Measurements from ENCODE around the gene SEC22A. TPM values are rescaled to one million over a fixed set of nuclear protein-coding genes. Genes with fewer than 3 reads are reported as not detected.

Gene SEC22A
- polyA plus RNA-seq, 1 experiment: 16.8 TPM

DNA sequence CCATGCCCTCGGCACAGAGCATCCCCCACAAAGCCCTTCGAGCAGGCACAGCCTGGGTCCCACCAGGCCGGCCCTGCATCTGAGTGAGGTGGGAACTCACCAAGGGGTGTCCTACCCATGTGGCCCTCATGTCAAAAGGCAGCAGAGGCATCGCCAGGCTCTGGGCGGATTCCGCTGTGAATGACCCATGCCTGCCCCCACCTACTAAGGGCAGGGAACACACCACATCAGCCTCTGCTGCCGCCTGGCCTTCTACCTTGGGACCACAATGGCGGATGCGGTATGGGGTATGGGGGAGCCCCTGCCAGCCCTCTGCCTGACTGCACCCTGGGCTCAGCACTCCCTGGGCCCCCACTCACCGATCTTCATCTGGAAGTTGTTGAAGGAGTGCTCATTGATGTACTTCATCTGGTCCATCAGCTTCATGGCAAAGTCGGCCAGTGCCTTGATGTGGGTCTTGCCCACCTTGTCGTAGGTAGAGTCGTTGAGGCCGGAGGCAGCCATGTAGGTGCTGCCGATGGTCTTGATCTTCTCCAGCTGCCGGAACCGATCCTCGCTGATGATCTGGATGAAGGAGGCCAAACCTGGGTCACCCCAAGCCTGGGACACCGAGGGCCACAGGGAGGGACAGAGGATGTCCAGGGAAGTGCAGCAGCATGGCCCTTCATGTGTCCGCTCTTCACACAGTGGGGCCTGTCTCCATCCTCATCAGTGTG is 87.8 kb downstream of the SEC22A start:
- ChIA-PET POLR2A (no interaction called here), CTCF (no interaction called here)
- TF ChIP-seq, protein P1, sequence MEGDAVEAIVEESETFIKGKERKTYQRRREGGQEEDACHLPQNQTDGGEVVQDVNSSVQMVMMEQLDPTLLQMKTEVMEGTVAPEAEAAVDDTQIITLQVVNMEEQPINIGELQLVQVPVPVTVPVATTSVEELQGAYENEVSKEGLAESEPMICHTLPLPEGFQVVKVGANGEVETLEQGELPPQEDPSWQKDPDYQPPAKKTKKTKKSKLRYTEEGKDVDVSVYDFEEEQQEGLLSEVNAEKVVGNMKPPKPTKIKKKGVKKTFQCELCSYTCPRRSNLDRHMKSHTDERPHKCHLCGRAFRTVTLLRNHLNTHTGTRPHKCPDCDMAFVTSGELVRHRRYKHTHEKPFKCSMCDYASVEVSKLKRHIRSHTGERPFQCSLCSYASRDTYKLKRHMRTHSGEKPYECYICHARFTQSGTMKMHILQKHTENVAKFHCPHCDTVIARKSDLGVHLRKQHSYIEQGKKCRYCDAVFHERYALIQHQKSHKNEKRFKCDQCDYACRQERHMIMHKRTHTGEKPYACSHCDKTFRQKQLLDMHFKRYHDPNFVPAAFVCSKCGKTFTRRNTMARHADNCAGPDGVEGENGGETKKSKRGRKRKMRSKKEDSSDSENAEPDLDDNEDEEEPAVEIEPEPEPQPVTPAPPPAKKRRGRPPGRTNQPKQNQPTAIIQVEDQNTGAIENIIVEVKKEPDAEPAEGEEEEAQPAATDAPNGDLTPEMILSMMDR (IDR thresholded peaks at IDR 0.05; ENCODE audit: insufficient read depth, low read depth, low read length): no peak
- H3K27me3 ChIP-seq (ENCODE audit: control insufficient read depth, insufficient read depth, low read length): no peaks in the 10 kb centered on the region
- H3K4me3 ChIP-seq (ENCODE audit: low read depth, low read length): no peak overlapping the region
- H3K36me3 ChIP-seq (ENCODE audit: control insufficient read depth, insufficient read depth, low read length): no peaks in the 10 kb centered on the region
- no peak for DNase-seq (ENCODE audit: low read depth)

DNA sequence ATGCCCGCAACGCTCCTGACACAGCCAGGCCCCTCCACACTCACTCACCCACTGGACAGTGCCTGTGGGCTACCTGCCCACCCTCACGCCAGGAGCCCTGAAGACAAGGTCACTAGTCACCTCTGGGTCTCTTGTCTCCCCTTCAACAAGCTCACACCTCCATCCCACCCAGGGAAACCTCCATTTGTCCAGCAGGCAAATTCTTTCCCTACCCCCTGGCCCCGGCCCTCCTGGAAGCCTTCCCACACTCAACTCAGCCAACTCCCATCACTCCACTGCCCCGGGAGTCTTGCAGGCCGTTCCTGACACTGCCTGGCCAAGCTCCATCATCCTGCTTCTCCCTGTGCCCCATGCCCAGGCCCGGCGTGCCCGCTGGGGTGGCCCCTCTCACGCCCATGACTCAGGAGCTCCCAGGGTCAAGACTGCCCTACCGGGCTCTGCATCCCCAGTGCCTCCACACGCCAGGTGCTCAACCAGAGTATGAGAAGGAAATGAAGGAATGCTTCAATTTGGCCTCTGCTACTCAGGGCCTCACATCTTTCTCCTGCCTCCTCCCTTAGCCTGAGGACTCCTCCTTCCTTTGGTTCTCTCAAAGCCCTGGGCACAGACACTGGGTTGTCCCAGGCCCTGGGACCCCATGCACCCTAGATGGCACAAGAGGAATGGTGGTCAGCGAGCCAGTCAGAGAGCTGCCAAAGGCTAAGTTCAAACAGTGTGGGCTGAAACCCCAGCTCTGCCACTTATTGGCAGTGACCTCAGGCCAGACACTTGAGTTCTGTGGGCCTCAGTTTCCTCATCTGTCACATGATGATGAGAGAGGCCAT is 88.6 kb downstream of the SEC22A start:
- Histone ChIP-seq H3K27me3 (ENCODE audit: control insufficient read depth, insufficient read depth, low read length) (peaks cover 2% of the 10 kb centered on the region; the same call in 1 of the 2 replicates), H3K36me3 (ENCODE audit: control insufficient read depth, insufficient read depth, low read length) (no peaks in the 10 kb centered on the region), H3K4me3 (ENCODE audit: low read depth, low read length) (no peak overlapping the region)
- TF ChIP-seq, protein P1 (IDR thresholded peaks at IDR 0.05; ENCODE audit: insufficient read depth, low read depth, low read length): no peak
- no peak for DNase-seq (ENCODE audit: low read depth)
- CTCF ChIA-PET: interaction anchor here (1.5 kb wide), 1 partner anchor 17 kb away, joined by 4 read pairs; no protein-coding TSS in a partner anchor
- POLR2A ChIA-PET: no interaction called here

DNA sequence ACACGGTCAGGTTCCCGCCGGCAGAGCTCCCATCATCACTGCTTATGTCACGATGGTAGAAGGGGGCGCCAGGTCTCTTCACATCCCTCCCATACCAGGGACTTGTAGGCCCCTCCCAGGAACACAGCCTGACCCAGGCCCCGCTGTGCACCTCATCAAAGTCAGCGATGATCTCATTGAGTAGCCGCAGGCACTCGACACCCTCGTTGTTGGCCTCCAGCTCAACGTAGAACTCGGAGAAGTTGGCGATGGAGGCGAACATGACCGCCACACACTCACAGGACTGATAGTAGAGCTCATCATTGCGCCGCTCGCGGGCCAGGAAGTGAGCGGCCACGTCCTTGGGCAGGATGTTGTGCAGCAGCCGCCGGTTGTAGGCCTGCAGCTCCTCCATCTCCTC is 89.2 kb downstream of the SEC22A start:
- peaks cover 5% of the 10 kb centered on the region for H3K27me3 ChIP-seq (ENCODE audit: control insufficient read depth, insufficient read depth, low read length)
- CTCF ChIA-PET: interaction anchor here (1.5 kb wide), 1 partner anchor 16 kb away, joined by 4 read pairs; no protein-coding TSS in a partner anchor
- TF ChIP-seq, protein P1 (IDR thresholded peaks at IDR 0.05; ENCODE audit: insufficient read depth, low read depth, low read length): no peak
- no peaks in the 10 kb centered on the region for H3K36me3 ChIP-seq (ENCODE audit: control insufficient read depth, insufficient read depth, low read length)
- H3K4me3 ChIP-seq (ENCODE audit: low read depth, low read length): no peak overlapping the region
- DNase-seq (ENCODE audit: low read depth): no peak
- POLR2A ChIA-PET: no interaction called here

GRCh38 chr3:123291404-123291803 is 89.7 kb downstream of the SEC22A start:
- peaks cover 5% of the 10 kb centered on the region for H3K27me3 ChIP-seq (ENCODE audit: control insufficient read depth, insufficient read depth, low read length)
- TF ChIP-seq, protein P1 (IDR thresholded peaks at IDR 0.05; ENCODE audit: insufficient read depth, low read depth, low read length): no peak
- no peak overlapping the region for H3K4me3 ChIP-seq (ENCODE audit: low read depth, low read length)
- CTCF ChIA-PET: interaction anchor here (1.5 to 1.7 kb wide), 2 partner anchors 16 to 38 kb away, joined by 4 to 5 read pairs; no protein-coding TSS in a partner anchor
- H3K36me3 ChIP-seq (ENCODE audit: control insufficient read depth, insufficient read depth, low read length): no peaks in the 10 kb centered on the region
- POLR2A ChIA-PET: no interaction called here
- no peak for DNase-seq (ENCODE audit: low read depth)

Data from BJ (cell line).